Tibial nerve (tissue), 4 donors: ENCODE measurements around the gene USHBP1.

Source experiments
- EP300 ChIP-seq, 2 donors: sonication (generic); formaldehyde crosslinking; IDR thresholded peaks; one replicate each; pipeline ENCODE4 v1.6.1; 2017; ENCODE audit warnings: antibody characterized with exemption in 2 of 2, mild to moderate bottlenecking in 1 of 2
- POLR2A ChIP-seq, 2 donors: fragments of 450-650 bp; IDR thresholded peaks; one replicate each; pipeline ENCODE4 v1.6.1; 2017; ENCODE audit warnings: antibody characterized with exemption in 2 of 2, mild to moderate bottlenecking in 2 of 2, moderate library complexity in 2 of 2
- TF ChIP-seq, protein P1 (sequence below), 5 experiments: fragments of 200-600 bp in 3 of 5; fragments of 450-650 bp in 2 of 5; sonication (generic) in 3 of 5; IDR thresholded peaks; one replicate each; pipeline ENCODE4 v1.5.1; 2016 to 2019; ENCODE audit warnings: antibody characterized with exemption in 5 of 5, mild to moderate bottlenecking in 3 of 5, moderate library complexity in 2 of 5

DNA sequence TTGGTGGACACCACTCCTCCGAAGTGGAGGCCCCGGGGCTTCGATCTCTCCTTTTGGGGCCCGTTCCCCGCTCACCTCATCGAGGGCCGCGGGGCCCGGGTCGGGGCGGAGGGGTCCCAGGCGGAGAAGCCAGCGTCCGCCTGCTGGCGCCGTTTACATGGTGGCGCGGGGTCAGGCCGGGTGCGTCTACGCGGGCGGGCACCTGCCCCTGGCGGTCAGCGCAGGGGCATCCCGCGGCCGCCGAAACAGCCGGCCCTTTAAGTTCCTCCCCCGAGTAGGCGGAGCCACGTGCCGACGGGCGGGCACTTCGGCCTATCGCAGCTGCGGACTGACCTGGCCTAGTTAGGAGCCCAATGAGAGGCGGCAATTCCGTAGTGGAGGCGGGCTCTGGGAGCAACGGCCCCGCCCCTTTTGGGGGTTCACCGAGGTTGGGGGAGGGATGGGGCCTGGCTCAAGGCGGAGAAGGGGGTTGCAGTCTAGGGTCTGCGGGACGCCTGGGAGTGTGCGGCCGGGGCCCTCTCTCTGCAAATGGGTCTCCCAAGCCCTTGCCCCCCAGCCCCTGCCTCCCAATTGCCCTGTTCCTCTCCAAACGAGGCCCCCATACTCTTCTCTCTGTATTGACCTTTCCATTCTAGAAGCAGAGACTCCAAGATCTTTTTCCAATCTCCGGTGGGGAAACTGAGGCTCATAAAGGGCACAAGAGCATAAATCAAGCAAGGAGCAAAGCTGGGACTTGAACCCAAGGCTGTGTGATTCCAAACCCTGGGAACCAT, 38.8 kb upstream of the USHBP1 start, which contains the start of gene ABHD8:
- TF ChIP-seq EP300 (IDR thresholded peaks at IDR 0.05): peak; percentile 8 to 72
- TF ChIP-seq, protein P1, sequence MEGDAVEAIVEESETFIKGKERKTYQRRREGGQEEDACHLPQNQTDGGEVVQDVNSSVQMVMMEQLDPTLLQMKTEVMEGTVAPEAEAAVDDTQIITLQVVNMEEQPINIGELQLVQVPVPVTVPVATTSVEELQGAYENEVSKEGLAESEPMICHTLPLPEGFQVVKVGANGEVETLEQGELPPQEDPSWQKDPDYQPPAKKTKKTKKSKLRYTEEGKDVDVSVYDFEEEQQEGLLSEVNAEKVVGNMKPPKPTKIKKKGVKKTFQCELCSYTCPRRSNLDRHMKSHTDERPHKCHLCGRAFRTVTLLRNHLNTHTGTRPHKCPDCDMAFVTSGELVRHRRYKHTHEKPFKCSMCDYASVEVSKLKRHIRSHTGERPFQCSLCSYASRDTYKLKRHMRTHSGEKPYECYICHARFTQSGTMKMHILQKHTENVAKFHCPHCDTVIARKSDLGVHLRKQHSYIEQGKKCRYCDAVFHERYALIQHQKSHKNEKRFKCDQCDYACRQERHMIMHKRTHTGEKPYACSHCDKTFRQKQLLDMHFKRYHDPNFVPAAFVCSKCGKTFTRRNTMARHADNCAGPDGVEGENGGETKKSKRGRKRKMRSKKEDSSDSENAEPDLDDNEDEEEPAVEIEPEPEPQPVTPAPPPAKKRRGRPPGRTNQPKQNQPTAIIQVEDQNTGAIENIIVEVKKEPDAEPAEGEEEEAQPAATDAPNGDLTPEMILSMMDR (IDR thresholded peaks at IDR 0.05): peak; percentile 43 to 95 (median 82)
- TF ChIP-seq POLR2A (IDR thresholded peaks at IDR 0.05): peak in 1 of 2 donors; percentile 77
